Femur (tissue), 1 donor: Measurements from ENCODE around the gene CLEC16A.
A peak's percentile ranks its signal among the peaks of the same experiment; 100 is the strongest.

Experiments
- DNase-seq: peaks from one replicate; pipeline ENCODE4 v3.0.0-alpha.2; 2017

Gene CLEC16A

GRCh38 chr16:11145173-11145818 is 200.9 kb downstream of the CLEC16A start:
- no peak for DNase-seq

DNA sequence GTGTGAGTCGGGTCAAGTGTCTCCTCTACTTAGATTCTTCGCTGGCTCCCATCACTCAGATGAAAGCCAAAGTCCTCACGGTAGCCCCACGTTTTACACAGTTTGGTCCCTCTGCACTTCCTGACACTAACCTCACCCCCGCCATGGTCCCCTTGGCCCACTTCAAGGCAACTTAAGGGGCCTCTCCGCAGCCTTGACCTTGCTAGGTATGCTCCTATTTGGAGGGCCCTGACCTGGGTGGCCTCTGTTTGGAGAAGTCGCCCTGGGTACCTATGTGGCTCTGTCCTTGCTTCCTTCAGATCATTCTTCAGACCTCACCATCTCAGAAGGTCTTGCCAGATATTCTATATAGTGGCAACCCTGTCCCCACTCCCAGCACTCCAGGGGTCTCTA is 201.5 kb downstream of the CLEC16A start:
- no peak for DNase-seq

- DNase-seq: no peak
Observed at GRCh38 chr16:11147033-11147753, 202.8 kb downstream of the CLEC16A start.

GRCh38 chr16:11147754-11148444 is 203.5 kb downstream of the CLEC16A start:
- DNase-seq: no peak

GRCh38 chr16:11149011-11149616 is 204.8 kb downstream of the CLEC16A start:
- no peak for DNase-seq

DNA sequence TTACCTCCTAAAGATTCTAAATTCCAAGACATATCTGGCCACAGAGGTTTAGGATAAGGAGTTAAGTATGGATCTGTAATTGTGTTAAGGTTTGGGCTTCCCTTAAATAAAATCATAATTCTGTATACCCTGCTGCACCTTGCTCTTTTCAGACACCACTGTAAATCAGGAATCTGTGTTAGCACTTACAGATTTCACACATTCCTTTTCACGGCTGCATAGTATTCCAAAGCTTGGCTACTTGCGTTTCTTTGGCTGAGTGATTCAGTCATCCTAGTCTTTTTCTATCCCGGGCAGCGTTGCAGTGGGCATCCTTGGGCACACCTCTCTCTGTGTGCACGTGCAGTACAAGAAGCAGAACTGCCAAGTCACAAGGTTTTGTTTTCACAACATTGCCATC is 205.8 kb downstream of the CLEC16A start:
- DNase-seq: no peak

DNA sequence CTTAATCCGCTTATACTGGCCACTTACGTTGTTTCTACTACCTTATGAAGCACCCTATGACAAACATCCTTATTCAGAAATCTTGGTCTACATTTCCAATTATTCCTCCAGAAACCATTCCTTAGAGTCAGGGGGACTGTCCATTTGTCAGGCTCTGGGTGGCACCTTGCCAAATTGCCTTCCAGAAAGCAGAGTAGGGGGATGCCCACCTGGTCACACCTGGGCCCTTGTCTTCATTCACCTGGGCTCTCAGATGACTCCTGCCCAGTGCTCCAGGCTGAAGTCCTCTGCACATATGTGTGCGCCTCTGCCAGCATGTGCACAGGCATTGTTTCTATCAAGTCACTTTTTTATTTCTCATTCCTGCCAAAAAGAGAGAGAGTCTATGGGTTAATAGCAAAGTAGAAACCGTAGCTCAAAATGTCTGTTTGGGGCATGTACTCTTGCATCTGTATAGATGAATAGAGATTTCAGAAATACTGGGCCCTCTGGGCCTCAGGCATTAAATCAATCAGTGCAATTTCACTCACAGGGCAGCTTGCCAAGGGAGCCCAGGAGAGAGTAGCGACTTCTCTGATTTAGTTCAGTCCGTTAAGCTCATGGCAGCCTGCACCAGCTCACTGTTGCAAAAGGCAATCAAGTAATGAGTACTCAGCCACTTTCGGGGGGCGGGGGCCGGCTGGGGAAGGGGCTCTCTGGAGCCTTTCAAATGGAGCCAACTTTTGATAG is 207.0 kb downstream of the CLEC16A start:
- no peak for DNase-seq

DNA sequence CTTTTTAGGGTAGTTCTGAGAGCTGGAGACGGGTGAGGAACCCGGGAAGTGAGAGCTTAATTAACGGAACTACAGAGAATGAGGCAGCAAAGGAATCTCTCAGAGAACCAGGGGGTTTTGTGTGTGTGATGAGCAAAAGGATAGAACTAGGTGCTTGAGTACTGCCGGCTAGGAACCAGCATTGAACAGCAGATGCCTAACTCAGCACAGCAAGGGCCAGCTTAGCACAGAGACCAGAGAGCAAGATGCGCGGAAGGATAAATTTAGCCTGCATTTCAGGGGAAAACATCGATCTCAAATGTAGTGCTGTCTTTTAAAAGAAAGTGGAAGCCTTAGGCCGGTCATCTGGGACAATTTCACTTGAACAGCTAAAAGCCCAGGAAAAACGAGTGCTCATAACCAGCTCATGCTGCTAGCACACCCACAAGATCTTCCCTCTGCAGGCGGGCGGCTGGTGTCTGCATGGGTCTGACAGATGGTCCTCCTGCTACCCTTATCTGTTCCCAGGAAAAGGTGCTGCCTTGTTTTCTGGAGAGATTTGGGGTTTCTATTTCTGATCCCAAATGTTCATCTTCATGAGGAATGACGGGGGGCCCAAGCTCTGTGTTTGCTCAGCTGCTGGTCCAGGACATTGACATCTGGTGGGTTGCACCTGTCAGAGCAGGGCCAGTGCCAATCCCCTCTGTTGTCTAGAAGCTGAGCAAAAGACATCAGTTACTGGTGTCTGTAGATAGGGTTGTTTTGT is 207.7 kb downstream of the CLEC16A start:
- no peak for DNase-seq

DNA sequence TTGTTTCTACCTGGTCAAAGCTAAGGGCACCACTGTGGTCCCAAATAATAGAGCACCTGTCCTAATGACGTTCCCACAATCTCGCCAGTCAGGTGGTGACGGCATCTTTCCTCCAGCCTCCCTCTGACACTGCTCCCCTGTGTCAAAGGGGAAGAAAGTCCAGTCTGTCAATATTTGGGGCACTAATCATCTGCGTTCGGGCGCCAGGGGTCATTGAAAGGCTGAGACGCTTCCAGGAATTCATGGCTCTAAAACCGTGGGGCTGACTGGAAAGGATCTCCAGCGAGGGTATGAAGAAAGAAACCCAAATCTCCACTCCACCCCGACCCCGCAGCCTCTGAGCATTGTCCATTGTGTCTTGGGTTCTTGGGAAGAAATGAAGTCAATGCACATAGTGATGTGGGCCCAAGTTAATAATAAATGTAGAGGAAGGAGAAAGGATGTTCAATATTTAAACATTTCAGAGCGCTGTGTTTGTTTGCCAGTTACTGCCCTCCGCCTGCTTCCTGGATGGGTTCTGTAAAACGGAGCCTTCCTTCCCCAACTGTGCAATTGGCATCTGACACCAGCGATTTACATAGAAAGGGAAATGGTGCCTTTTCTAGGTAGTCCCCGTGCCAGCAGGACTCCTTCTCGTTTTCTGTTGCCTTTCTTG is 208.4 kb downstream of the CLEC16A start:
- DNase-seq: no peak

GRCh38 chr16:11155284-11155806 is 211.0 kb downstream of the CLEC16A start:
- no peak for DNase-seq

DNA sequence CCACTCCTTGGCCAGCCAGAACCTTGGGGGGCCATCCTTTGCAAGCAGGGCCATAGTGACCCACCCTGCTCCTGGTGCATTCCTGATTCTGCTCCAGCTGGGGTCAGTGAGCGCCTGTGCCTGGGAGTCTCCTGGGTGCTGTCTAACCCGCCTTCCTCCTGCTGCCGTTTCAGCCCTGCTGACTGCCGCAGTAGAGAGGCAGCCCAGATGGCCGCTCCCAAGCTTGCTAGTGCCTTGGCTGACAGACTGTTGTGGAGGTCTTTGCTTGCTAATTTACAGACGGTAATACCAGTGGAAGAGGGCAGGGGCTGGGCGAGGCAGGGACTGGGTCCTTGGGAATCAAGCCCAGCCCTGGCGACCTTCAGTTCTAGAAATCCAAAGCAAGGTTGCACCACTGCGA is 212.0 kb downstream of the CLEC16A start:
- no peak for DNase-seq

- no peak for DNase-seq
Observed at GRCh38 chr16:11157143-11157542, 212.8 kb downstream of the CLEC16A start.

- DNase-seq: no peak
Observed at GRCh38 chr16:11158018-11158417, 213.7 kb downstream of the CLEC16A start.

DNA sequence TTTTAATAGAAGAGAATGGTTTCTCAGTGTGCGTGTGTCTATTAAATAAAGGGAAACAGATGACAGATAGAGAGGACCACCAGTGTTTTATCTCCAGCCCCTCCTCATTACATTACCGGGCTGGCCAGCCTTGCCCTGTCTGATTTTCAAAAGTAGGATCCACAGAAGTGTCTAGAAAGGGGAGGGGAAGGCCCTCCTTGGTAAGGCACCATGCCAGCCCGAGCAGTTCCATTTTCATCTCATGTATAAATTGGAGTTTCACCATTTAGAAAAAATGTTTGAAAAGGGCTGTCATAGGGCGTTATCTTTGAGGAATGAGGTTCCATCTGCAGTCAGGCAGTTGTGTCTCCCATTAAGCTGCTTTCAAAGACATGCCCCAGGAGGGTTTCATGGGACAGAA is 214.9 kb downstream of the CLEC16A start:
- DNase-seq: no peak

DNA sequence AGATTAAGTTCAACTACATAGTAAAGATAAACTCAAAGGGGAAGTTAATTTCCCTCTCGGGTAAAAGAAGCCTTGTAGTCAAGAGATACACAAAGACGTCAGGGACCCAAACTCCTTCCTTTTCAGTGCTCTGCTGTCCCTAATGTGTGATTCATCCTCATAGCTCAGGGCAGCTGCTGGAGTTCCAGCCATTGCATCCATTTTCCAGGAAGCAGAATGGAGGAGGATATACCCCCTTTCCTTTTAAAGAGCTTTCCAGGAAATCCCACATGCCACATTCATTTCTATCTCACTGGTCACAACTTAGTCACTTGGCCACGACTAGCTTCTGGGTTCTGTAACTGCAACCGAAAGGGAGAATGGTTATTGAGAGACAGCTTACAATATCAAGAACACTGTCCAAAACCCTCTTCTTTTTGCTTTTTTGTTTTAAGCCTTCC is 216.3 kb downstream of the CLEC16A start:
- DNase-seq: no peak

DNA sequence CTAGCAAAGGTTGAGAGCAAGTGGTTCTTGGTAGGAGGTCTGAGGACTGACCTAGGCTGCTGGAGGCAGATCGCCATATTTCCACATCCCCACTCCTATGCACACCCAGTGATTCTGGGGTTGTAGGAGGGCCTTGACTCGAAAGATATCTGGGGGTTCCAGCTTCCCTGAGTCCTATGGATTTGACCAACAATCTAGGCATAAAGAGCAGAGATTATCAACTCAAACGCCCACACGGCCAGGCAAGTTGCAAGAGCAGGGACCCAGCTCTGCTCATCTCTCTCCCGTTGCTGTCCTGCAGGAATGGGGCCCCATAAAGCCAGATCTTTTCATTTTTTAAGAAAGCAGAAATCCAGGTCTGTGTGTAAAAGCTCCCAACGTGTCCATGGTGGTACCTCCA is 217.1 kb downstream of the CLEC16A start:
- no peak for DNase-seq

DNA sequence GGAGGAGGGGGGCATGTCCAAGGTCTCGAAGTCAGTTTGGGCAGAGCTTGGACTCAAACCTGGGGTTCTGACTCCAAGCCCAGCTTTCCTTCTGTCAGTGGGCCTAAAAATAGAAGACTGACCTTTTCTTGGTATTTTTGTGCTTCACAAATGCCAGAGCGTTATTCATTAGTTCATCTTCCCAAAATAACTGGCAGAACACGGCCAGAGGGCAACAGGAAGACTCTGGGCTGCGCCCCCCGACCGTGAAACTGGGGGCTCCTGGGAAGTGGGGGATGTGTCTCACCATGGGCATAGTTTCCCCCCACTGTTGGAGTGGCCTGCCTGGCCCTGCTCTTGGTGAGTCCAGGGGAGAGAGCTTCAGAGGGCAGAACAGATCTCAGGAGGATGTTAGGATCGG is 217.6 kb downstream of the CLEC16A start:
- DNase-seq: peak; percentile 49

DNA sequence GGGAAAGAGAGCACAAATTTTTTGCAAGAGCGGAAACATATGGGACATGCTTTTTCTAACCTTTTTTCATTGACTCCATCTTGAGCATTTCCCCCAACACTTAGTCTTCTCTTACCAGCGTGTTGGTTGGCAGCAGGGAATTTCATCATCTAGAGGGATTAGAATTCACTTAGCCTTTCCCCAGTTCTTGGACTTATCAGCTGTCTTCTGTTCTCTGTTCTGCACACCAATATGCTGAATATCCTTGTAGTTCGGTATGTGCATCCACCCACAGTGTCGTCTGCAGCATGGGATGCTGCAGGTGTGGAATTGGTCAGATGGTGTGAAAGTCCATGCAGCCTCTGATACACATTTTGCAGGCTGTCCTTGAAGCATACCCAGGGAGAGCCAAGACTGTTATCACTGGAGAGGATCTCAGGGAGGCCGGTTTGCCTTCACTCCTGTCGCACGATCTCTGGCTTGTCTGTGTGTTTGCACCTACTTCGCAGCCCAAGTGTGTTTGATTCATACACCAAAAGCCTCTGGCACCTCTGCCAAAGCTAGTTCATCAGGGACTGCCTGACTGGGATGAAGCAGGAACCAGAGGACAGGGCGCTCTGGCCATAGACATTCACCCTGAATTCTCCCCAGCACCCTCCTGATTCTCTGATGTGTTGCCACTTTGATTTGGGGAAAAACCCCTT is 218.4 kb downstream of the CLEC16A start:
- no peak for DNase-seq

DNA sequence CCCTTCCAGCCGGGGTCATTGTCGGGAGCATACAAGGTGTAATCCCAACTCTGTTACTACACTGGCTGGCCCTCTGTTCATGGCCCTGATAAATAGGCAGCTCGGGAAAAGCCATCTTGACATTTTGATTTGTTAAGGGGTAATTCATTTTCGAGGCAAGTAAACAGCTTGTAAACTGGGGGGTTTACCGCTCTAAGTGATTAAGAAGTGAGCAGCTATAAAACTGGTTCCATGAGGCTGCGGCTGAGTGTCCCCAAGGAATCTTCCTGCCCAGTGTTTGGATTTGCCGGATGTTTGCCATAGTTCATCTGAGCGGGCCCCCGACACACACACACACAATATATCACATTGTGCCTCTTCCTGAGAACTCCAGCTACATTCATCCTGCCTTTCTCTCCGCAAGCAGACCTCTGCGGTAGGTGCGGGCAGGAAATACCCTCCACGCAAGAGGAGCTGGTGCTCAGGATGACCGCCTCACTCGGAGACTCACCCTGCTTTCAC is 219.4 kb downstream of the CLEC16A start:
- no peak for DNase-seq

- DNase-seq: no peak
Observed at GRCh38 chr16:11164482-11165270, 220.3 kb downstream of the CLEC16A start.
